ENCODE data around the gene FAM177A1.
A peak's percentile ranks its signal among the peaks of the same experiment; 100 is the strongest.
"Not testable (repeated sequence)": the region's sequence is repeated elsewhere in the genome, so short reads cannot be mapped to it uniquely, and the experiment has no call there.

The FAM177A1 gene

DNA sequence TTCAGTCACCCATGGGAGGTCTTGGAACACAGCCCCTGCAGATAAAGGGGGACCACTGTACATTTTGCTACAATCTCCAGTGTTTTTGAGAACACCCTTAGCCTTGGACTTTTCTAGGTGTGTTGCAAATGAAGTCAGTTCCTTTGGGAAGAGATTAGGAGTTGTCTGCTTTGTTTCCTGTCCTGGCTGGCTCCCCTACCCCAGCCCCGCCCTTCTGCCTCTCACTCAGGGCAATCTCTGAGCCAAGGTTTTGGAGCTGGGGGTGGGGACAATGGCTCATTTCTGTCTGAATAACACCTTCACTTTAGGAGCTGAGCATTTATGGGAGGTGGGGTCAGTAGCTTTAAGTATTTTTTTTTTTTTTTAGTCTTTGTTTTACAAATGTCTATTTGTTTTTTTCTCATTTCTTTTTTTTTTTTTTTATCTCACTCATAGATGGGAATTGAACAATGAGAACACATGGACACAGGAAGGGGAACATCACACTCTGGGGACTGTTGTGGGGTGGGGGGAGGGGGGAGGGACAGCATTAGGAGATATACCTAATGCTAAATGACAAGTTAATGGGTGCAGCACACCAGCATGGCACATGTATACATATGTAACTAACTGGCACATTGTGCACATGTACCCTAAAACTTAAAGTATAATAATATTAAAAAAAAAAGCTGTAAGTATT is 15.2 kb downstream of the FAM177A1 start:
- not testable (repeated sequence) for DNase-seq (ENCODE audit: low read depth)

GRCh38 chr14:35065731-35066130 is 19.7 kb downstream of the FAM177A1 start:
- DNase-seq (ENCODE audit: low read depth): not testable (repeated sequence)

DNA sequence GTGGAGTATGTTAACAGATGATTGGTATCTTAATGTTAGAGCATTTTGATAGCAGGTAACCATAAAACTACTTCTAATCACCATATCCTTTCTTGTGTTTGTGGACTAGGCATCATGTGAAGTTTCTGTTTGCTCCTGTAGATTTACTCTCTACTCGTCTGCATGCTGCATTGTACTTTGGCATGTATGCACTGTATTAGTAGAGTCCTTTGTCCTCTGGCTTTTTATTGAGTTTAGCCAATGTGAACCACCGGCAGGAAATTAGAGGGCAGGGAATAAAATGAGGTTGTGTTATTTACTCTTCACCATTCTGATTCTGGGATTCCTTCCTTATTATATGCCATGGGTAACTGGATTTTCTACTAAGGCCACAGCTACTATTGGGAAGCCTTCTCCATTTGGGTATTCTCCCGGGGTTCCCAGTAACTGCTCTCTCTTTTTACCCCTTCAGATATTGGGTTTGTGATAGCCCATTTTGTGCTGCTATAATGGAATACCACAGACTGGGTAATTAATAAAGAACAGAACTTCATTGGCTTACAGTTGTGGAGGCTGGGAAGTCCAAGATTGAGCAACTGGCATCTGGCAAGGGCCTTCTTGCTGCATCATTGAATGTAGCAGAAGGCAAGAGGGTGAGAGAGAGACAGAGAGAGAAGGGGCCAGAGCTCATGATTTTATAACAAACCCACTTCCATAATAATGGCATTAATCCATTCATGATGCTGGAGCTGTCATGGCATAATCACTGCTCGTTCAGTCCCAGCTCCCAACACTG is 22.4 kb downstream of the FAM177A1 start:
- DNase-seq (ENCODE audit: low read depth): no peak

GRCh38 chr14:35072226-35072625 is 26.2 kb downstream of the FAM177A1 start:
- DNase-seq (ENCODE audit: low read depth): no peak

GRCh38 chr14:35073486-35073885 is 27.4 kb downstream of the FAM177A1 start:
- no peak for DNase-seq (ENCODE audit: low read depth)

GRCh38 chr14:35078082-35078481 is 32.0 kb downstream of the FAM177A1 start:
- DNase-seq (ENCODE audit: low read depth): no peak

DNA sequence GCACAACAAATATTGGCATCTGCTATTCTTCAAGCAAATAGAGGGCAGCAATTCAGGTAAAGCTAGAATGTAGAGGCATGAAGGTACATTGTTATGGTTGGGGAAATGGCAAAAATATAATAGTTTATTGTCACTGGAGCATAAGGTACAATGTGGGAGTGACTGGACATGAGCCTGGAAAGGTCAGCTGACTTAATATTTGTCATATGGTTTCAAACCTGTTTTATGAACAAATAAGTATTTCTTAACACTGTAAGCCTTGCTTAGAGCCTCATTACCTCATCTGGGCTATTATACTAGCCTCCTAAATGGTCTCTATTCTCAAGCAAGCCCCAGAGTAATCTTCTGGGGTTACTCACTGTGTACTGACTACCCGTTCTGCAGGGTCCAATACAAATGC is 33.7 kb downstream of the FAM177A1 start:
- no peak for DNase-seq (ENCODE audit: low read depth)

- DNase-seq (ENCODE audit: low read depth): no peak
Observed at GRCh38 chr14:35083530-35084150, 37.6 kb downstream of the FAM177A1 start.

DNA sequence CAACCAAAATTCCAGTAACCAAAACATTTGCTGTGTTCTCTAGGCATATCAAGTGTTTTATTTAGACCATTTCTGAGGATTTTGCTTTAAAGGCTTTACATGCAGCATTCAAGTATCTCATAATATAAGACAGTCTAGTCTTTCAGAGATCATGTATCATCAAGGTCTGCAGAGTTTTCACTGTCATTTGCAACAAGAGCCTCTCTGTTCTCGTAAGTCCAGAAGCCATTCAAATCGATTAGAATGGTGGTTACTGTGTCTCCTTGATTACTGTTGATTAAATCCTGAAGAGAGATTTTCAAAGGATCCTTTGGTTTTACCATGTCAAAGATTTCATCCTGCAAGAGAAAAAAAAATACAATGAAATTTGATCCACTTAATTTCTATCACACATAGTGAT is 39.4 kb downstream of the FAM177A1 start:
- DNase-seq (ENCODE audit: low read depth): no peak

DNA sequence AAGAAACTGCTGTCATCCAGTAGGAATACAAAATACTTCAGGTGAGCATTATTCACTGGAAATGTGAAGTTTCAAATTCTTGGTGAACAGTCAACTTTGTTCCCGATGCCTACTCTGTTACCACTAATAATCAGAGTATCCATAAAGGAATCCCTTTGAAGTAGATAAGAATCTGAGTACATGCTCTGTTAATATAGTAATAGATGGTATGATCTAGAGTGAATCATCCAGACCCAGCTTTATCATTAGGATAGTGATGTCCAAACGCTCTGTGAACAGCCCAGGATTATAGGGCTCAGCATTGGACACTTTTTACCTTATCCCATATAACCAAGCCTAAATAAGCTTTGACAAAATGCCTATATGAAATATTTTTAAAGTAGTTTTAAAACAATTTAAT is 42.4 kb downstream of the FAM177A1 start:
- DNase-seq (ENCODE audit: low read depth): no peak

GRCh38 chr14:35094645-35095044 is 48.6 kb downstream of the FAM177A1 start:
- DNase-seq (ENCODE audit: low read depth): not testable (repeated sequence)

DNA sequence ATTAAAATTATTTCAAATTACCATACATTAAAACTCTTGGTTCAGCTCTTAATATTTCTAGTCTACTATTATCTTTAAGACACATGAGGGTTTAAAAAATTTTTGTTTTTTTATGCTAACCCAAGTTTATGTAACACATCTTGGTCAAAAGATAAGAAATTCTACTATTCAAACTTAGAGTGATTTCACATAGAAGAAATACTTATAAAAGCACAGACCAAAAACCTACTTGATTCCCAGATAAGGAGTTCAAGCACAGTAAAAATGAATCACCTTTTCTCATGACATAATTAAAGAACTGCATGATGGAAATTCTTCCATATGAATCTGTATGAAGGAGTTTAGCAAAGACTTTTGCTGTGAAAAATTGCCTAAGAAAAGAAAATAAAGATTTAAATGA is 61.8 kb downstream of the FAM177A1 start:
- no peak for DNase-seq (ENCODE audit: low read depth)

DNA sequence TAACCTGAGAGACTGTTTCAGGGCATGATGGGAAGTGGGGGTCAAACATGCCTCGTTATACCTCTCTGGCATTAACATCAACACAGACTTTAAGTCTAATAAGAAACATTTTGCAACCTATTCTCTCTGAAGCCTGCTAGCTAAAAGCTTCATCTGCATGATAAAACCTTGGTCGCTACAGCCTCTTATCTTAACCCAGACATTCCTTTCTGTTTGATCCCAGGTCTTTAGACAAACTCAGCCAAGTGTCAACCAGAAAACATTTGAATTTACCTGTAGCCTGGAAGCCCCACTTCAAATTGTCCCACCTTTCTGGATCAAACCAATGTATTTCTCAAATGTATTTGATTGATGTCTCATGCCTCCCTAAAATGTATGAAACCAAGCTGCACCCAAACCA is 66.6 kb downstream of the FAM177A1 start:
- DNase-seq (ENCODE audit: low read depth): no peak

GRCh38 chr14:35113308-35113950 is 67.4 kb downstream of the FAM177A1 start:
- DNase-seq (ENCODE audit: low read depth): no peak

- DNase-seq (ENCODE audit: low read depth): no peak
Observed at GRCh38 chr14:35114036-35114435, 68.0 kb downstream of the FAM177A1 start.

GRCh38 chr14:35116242-35116641 is 70.2 kb downstream of the FAM177A1 start:
- DNase-seq (ENCODE audit: low read depth): no peak

GRCh38 chr14:35117112-35117511 is 71.0 kb downstream of the FAM177A1 start:
- no peak for DNase-seq (ENCODE audit: low read depth)

DNA sequence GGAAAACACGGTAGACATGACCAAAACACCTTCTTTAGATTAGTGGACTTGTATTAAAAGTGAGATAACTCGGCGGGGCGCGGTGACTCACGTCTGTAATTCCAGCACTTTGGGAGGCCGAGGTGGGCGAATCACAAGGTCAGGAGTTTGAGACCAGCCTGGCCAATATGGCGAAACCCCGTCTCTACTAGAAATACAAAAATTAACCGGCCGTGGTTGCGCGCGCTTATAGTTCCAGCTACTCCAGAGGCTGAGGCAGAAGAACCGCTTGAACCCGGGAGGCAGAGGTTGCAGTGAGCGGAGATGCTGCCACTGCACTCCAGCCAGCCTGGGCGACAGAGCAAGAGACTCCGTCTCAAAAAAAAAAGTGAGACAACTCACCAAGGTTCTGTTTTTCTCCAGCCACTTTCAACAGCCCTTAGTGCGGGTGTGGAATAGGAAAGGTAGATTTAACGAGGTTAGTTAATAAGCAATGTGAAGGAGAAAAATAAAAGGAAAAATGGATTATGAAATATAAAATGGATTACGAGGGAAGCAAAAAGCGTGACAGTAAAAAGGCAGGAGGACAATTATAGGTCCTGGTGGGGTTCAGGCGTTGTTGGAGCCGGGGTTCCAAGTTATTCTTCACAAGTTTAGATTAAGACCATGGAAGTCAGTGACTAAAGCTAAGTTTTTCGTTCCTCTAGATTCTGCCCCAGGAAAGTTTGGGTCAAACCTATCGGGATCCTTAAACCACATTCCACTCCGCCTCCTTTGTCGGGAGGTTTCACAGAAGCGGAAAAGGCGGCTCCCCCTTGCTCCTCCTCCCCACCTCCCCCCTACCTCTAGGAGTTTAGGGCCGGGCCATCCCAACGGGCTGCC is 75.2 kb downstream of the FAM177A1 start:
- DNase-seq (ENCODE audit: low read depth): peak; percentile 89

GRCh38 chr14:35121887-35122695 is 76.0 kb downstream of the FAM177A1 start, which contains the start of the genes PPP2R3C and PRORP:
TSS of gene PPP2R3C (minus strand) at chr14:35121990. CDS start at chr14:35121959, 31 bp downstream.
TSS of gene PRORP (plus strand) at chr14:35122552. CDS start at chr14:35123246, 694 bp downstream.
- DNase-seq (ENCODE audit: low read depth): peak; percentile 68

- no peak for DNase-seq (ENCODE audit: low read depth)
Observed at GRCh38 chr14:35122696-35123387, 76.8 kb downstream of the FAM177A1 start.

Measured in fibroblast of the conjunctiva (primary cell).